ENCODE measurements around the gene PLEKHG4B. TPM values are rescaled to one million over a fixed set of nuclear protein-coding genes. Genes with fewer than 3 reads are reported as not detected.
A peak's percentile ranks its signal among the peaks of the same experiment; 100 is the strongest.

The PLEKHG4B gene
- total RNA-seq, 1 experiment from 2014 or later, result 44.3 TPM

DNA sequence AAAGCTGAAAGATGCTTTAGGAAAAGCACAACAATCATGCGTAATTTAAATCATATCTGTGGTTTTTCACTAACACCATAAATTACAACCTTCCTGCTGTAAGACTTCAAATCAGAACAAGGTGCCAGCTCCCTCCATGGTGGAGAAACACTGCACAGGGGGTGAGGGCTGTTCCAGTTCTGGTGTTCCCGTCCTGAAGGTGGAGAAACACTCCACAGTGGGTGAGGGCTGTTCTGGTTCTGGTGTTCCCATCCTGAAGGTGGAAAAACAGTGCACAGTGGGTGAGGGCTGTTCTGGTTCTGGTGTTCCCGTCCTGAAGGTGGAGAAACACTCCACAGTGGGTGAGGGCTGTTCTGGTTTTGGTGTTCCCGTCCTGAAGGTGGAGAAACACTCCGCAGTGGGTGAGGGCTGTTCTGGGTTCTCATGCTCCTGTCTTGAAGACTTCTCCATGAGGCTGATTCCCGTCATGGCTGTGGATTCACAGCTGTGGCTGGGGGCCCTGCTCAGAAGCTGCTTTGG, 12.9 kb downstream of the PLEKHG4B start:
- H2BK15ac ChIP-seq (ENCODE audit: low read depth, low read length), result no peak overlapping the region
- H3K79me2 ChIP-seq (ENCODE audit: insufficient read depth, low read length), result peaks cover 4% of the 10 kb centered on the region; the same call in 1 of the 2 replicates
- peak overlapping the region in 1 of 3 experiments; percentile 54; a peak in 3 of 7 replicates for H3K27ac Mint-ChIP-seq
- peaks cover 7% of the 10 kb centered on the region for H3K4me1 ChIP-seq (ENCODE audit: insufficient read depth, low read length)
- peaks cover 43 to 46% of the 10 kb centered on the region in 2 experiments for H3K4me1 Mint-ChIP-seq
- no peak overlapping the region for H3K23ac ChIP-seq (ENCODE audit: insufficient read length, low read depth, low read length)
- H2BK20ac ChIP-seq (ENCODE audit: low read depth, low read length, poor library complexity, severe bottlenecking), result no peak overlapping the region
- WGBS (ENCODE audit: extremely low coverage, insufficient read length, low lambda C conversion rate), result no CpG with 5 or more reads among the region's 6 CpGs
- no peak overlapping the region for H3K4me2 ChIP-seq (ENCODE audit: insufficient read depth, insufficient read length, low read length)
- peak overlapping the region in 1 of 2 experiments; percentile 23; a peak in 1 of 5 replicates for H3K4me3 Mint-ChIP-seq
- no peaks in the 10 kb centered on the region for H3K27me3 ChIP-seq (ENCODE audit: insufficient read depth, low read length)
- H3K27me3 Mint-ChIP-seq (ENCODE audit: low read depth), result no peaks in the 10 kb centered on the region
- H3K9me3 Mint-ChIP-seq, result peaks cover 0 to 6% of the 10 kb centered on the region in 2 experiments; a peak in 3 of 5 replicates
- H2BK120ac ChIP-seq (ENCODE audit: low read depth, low read length, poor library complexity, severe bottlenecking), result no peak overlapping the region
- no peak overlapping the region for H2AK5ac ChIP-seq (ENCODE audit: insufficient read length, low read length)
- no peak overlapping the region for H4K5ac ChIP-seq (ENCODE audit: insufficient read length, low read depth, low read length)
- TF ChIP-seq, protein P1, sequence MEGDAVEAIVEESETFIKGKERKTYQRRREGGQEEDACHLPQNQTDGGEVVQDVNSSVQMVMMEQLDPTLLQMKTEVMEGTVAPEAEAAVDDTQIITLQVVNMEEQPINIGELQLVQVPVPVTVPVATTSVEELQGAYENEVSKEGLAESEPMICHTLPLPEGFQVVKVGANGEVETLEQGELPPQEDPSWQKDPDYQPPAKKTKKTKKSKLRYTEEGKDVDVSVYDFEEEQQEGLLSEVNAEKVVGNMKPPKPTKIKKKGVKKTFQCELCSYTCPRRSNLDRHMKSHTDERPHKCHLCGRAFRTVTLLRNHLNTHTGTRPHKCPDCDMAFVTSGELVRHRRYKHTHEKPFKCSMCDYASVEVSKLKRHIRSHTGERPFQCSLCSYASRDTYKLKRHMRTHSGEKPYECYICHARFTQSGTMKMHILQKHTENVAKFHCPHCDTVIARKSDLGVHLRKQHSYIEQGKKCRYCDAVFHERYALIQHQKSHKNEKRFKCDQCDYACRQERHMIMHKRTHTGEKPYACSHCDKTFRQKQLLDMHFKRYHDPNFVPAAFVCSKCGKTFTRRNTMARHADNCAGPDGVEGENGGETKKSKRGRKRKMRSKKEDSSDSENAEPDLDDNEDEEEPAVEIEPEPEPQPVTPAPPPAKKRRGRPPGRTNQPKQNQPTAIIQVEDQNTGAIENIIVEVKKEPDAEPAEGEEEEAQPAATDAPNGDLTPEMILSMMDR (conservative IDR thresholded peaks at IDR 0.05), result no peak
- no peak overlapping the region for H2BK5ac ChIP-seq (ENCODE audit: insufficient read length, low read length)
- H3T11ph ChIP-seq (ENCODE audit: low read length), result no peak overlapping the region
- no peaks in the 10 kb centered on the region for H3K23me2 ChIP-seq (ENCODE audit: insufficient read length, low read depth, low read length, poor library complexity, severe bottlenecking)
- no peak overlapping the region for H3K56ac ChIP-seq (ENCODE audit: insufficient read length, low read depth, low read length)
- no peak overlapping the region for H3K27ac ChIP-seq (ENCODE audit: insufficient read length, low read depth, low read length)
- no peak overlapping the region for H3K4ac ChIP-seq (ENCODE audit: low read depth, low read length)
- H3K14ac ChIP-seq (ENCODE audit: insufficient read depth, low read length), result no peak overlapping the region
- H2AFZ ChIP-seq (ENCODE audit: low read length), result no peak overlapping the region
- H4K8ac ChIP-seq (replicated peaks; ENCODE audit: insufficient read length, low read depth, low read length), result no peak overlapping the region
- H3K9me3 ChIP-seq (ENCODE audit: control insufficient read depth, low read depth, low read length), result no peaks in the 10 kb centered on the region
- no peak overlapping the region for H2BK12ac ChIP-seq (ENCODE audit: insufficient read length, low read depth, low read length)
- H4K20me1 ChIP-seq (ENCODE audit: control insufficient read depth, insufficient read depth, insufficient read length), result no peaks in the 10 kb centered on the region
- no peak for DNase-seq
- peaks cover 5 to 39% (median 7%) of the 10 kb centered on the region in 3 experiments; a peak in 6 of 7 replicates for H3K36me3 Mint-ChIP-seq (ENCODE audit: insufficient read depth in 1 of 3, low read depth in 3 of 3)
- H3K79me1 ChIP-seq (ENCODE audit: insufficient read depth, low read depth, low read length, poor library complexity, severe bottlenecking), result peaks cover 3% of the 10 kb centered on the region
- no peak overlapping the region for H3K18ac ChIP-seq (ENCODE audit: insufficient read length, low read depth, low read length)
- H4K91ac ChIP-seq (ENCODE audit: insufficient read length, low read depth, low read length), result no peak overlapping the region
- no peak overlapping the region for H3K9ac ChIP-seq (ENCODE audit: extremely low read depth, insufficient read length, low read length)

All from H9 (cell line).